Measurements from ENCODE around the gene ITM2C.

DNA sequence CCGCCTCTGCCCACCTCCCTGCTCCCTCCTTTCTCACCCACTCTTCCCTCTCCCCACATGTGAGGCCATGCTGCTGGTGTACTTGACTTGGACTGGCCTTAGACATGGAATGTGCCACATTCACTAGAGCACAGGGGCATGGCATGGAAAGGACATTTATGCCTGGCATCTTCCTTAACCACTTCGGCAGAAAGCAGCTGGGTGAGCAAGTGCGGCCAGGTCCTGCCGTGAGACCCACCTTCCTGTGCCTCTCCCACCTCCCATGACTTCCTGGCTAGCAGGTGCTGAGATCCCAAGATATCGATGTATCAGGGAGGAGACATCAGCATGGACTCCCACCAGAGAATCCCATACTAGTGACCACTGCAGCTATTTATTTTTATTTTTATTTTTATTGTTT is 47.3 kb downstream of the ITM2C start:
- TF ChIP-seq, protein P1, sequence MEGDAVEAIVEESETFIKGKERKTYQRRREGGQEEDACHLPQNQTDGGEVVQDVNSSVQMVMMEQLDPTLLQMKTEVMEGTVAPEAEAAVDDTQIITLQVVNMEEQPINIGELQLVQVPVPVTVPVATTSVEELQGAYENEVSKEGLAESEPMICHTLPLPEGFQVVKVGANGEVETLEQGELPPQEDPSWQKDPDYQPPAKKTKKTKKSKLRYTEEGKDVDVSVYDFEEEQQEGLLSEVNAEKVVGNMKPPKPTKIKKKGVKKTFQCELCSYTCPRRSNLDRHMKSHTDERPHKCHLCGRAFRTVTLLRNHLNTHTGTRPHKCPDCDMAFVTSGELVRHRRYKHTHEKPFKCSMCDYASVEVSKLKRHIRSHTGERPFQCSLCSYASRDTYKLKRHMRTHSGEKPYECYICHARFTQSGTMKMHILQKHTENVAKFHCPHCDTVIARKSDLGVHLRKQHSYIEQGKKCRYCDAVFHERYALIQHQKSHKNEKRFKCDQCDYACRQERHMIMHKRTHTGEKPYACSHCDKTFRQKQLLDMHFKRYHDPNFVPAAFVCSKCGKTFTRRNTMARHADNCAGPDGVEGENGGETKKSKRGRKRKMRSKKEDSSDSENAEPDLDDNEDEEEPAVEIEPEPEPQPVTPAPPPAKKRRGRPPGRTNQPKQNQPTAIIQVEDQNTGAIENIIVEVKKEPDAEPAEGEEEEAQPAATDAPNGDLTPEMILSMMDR (IDR thresholded peaks at IDR 0.05; ENCODE audit: low read depth, low read length, poor library complexity, severe bottlenecking) = no peak
- no peak for TF ChIP-seq EZH2phosphoT487 (IDR thresholded peaks at IDR 0.05; ENCODE audit: borderline replicate concordance, low read length)
